Lower leg skin (tissue), 4 donors: ENCODE results near the gene GTF2H4. TPM values are rescaled to one million over a fixed set of nuclear protein-coding genes. Genes with fewer than 3 reads are reported as not detected.
"Not testable (repeated sequence)": the region's sequence is repeated elsewhere in the genome, so short reads cannot be mapped to it uniquely, and the experiment has no call there.

Experiments
- DNase-seq, 2 donors: peaks; one replicate each; pipeline ENCODE4 v3.0.0-alpha.2; 2019; ENCODE audit warnings: low spot score in 2 of 2
- H3K4me3 ChIP-seq: fragments of 200-600 bp; sonication (generic); 2 replicates; pipeline ENCODE4 v1.5.1; 2017; ENCODE audit warnings: mild to moderate bottlenecking, low read depth; ENCODE audit not compliant: poor library complexity, severe bottlenecking
- CTCF ChIP-seq, 3 donors: fragments of 450-650 bp; IDR thresholded peaks; one replicate each; pipeline ENCODE4 v1.5.1; 2016; ENCODE audit warnings: antibody characterized with exemption in 3 of 3, mild to moderate bottlenecking in 3 of 3, moderate library complexity in 2 of 3
- POLR2A ChIP-seq, 2 donors: fragments of 450-650 bp; IDR thresholded peaks; one replicate each; pipeline ENCODE4 v1.6.1; 2016 to 2017; ENCODE audit warnings: antibody characterized with exemption in 2 of 2, mild to moderate bottlenecking in 1 of 2, moderate library complexity in 1 of 2
- WGBS, 2 donors: methylation state at CpG; one replicate each; pipeline ENCODE4 v1.1.5; 2018; 5-methylcytosine and 5-hydroxymethylcytosine counted together
- intact Hi-C: fragments of 100-400 bp; cut with DNase I; formaldehyde crosslinking; loops from one replicate; pipeline ENCODE4 v1.15.0; 2023; ENCODE audit warnings: low total_unique reads
- total RNA-seq, 4 donors: library from RNA; depleted of rRNA; stranded (reverse); fragments of >200 nt; gene quantifications; one replicate each; pipeline ENCODE4 v1.1.0, GENCODE V29; 2016

GTF2H4 gene
- total RNA-seq, 4 donors from 2014 or later: 6.1 to 11.2 (median 9.4) TPM

DNA sequence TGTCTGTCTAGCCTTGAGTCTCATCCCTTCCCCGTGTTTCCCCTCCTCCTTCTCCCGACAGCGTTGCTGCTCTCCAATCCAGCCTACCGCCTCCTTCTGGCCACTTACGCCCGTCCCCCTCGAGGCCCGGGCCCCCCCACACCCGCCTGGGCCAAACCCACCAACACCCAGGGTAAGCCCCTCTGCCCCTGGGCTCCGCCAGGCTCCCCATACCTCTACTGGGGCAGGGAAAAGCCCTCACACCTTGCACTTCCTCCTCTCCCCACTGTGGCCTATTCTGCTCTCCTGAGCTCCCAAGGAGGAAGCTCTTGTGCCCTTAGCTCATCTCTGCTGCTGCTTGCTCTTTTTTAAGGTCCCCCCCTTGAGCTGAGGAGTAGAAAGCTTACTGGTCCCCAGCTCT lies 12.7 kb upstream of the GTF2H4 start:
- H3K4me3 ChIP-seq: no peak overlapping the region
- DNase-seq: no peak
- TF ChIP-seq POLR2A (IDR thresholded peaks at IDR 0.05): no peak
- no peak for TF ChIP-seq CTCF (IDR thresholded peaks at IDR 0.05)
- intact Hi-C loops: no loop called here
- WGBS, 2 donors: 74 to 80% methylated on average over 10 of the region's 10 CpGs

DNA sequence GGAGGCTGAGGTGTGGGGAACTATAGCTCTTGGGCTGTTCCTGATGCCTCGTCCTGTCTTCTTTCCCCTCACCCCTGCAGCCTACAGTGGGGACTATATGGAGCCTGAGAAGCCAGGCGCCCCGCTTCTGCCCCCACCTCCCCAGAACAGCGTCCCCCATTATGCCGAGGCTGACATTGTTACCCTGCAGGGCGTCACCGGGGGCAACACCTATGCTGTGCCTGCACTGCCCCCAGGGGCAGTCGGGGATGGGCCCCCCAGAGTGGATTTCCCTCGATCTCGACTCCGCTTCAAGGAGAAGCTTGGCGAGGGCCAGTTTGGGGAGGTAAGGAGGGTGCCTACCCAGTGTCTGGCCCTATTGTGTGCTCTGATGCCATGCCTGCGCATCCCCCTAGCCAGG lies 11.5 kb upstream of the GTF2H4 start:
- DNase-seq: no peak
- intact Hi-C loops: no loop called here
- TF ChIP-seq POLR2A (IDR thresholded peaks at IDR 0.05): no peak
- no peak for TF ChIP-seq CTCF (IDR thresholded peaks at IDR 0.05)
- 86 to 91% methylated on average over 8 to 13 of the region's 13 CpGs for WGBS, 2 donors
- no peak overlapping the region for H3K4me3 ChIP-seq

DNA sequence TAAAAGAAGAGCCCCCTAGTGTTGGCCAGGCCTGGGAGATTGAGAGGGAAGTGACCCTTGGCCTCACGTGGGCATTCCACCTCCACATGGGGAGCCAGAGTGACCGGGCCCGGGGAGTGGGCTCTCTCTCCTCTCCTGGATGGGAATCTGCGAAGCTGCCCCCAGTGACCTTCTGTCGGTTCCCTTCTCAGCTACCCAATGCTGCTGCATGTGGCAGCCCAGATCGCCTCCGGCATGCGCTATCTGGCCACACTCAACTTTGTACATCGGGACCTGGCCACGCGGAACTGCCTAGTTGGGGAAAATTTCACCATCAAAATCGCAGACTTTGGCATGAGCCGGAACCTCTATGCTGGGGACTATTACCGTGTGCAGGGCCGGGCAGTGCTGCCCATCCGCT lies 10.1 kb upstream of the GTF2H4 start:
- TF ChIP-seq POLR2A (IDR thresholded peaks at IDR 0.05) (no peak), CTCF (IDR thresholded peaks at IDR 0.05) (no peak)
- H3K4me3 ChIP-seq: no peak overlapping the region
- WGBS, 2 donors: 85 to 88% methylated on average over 16 of the region's 16 CpGs
- intact Hi-C loops: no loop called here
- DNase-seq: no peak

GRCh38 chr6:30898750-30899360 lies 9.2 kb upstream of the GTF2H4 start:
- DNase-seq: no peak
- no peak overlapping the region for H3K4me3 ChIP-seq
- intact Hi-C loops: no loop called here
- no peak for TF ChIP-seq POLR2A (IDR thresholded peaks at IDR 0.05)
- 70 to 74% methylated on average over 23 of the region's 23 CpGs for WGBS, 2 donors

DNA sequence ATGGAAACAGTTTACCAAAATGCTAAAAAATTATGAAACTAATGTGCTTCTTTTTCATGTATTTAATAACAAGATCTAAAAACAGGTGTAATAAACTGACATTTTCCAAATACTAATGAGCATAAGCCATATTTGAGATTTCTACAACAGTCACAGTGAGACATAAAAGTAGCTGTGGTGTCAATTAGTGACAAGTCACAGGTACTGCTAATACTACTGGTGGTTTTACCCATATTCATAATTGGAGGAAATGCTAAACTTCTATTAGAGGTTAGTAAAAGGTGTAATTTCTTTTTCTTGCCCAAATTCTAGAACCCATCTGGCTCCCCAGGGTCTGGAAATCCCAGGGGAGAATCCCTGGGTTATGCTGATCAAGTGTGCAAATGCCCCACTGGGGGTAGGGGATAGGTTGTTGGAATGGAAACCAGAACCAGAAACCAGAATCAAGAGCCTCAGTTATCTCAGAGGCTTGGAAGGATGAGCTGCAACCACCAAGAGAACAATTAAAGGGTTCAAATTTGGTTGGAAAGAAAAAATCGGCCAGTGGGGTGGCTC lies 7.1 kb upstream of the GTF2H4 start:
- 73 to 82% methylated on average over 1 of the region's 1 CpG for WGBS, 2 donors
- DNase-seq: no peak
- no peak for TF ChIP-seq CTCF (IDR thresholded peaks at IDR 0.05)
- no peak for TF ChIP-seq POLR2A (IDR thresholded peaks at IDR 0.05)
- intact Hi-C loops: no loop called here
- no peak overlapping the region for H3K4me3 ChIP-seq

- no peak for DNase-seq
- no peak overlapping the region for H3K4me3 ChIP-seq
- intact Hi-C loops: no loop called here
- no peak for TF ChIP-seq POLR2A (IDR thresholded peaks at IDR 0.05)
- TF ChIP-seq CTCF (IDR thresholded peaks at IDR 0.05): no peak
Measured at GRCh38 chr6:30901436-30901835, 6.6 kb upstream of the GTF2H4 start.

GRCh38 chr6:30902196-30902595 lies 5.8 kb upstream of the GTF2H4 start:
- 63 to 65% methylated on average over 9 of the region's 9 CpGs for WGBS, 2 donors
- not testable (repeated sequence) for H3K4me3 ChIP-seq

More at GRCh38 chr6:30902196-30902595, 5.8 kb upstream of the GTF2H4 start:
- intact Hi-C loops, DNase-seq: not testable (repeated sequence)
